Measurements from ENCODE around the gene GALNT5. TPM values are rescaled to one million over a fixed set of nuclear protein-coding genes. Genes with fewer than 3 reads are reported as not detected.

Gene GALNT5
- total RNA-seq, 1 experiment from 2014 or later = 6.8 TPM

DNA sequence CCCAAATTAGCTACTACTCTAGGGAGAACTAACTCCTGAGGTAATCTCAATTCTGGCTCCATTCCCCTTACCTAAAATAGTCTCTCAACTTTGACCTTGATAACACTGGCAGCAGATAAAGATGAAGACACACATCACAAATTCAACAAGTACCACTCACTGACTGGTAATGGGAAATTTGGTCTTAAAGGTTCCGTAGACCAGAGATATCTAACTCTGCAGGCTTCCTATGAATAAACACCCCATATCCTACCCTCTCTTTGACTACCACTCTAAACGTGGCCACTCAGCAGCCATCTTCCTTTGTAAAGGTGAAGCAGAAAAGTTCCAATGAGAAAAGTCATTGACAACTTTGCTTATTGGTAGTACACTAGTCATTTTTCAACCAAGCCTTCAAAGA, 38.6 kb upstream of the GALNT5 start:
- POLR2A ChIA-PET = no interaction called here
- Mint-ChIP-seq H3K9me3 (ENCODE audit: unreplicated experiment) (no peaks in the 10 kb centered on the region), H3K4me3 (ENCODE audit: unreplicated experiment) (no peak overlapping the region), H3K27me3 (ENCODE audit: insufficient read depth, unreplicated experiment) (no peaks in the 10 kb centered on the region), H3K36me3 (ENCODE audit: insufficient read depth, unreplicated experiment) (no peaks in the 10 kb centered on the region), H3K27ac (ENCODE audit: unreplicated experiment) (no peak overlapping the region), H3K4me1 (ENCODE audit: low read depth, unreplicated experiment) (no peaks in the 10 kb centered on the region)
- no peaks in the 10 kb centered on the region for H3K9me3 ChIP-seq
- no peaks in the 10 kb centered on the region for H3K36me3 ChIP-seq (ENCODE audit: control insufficient read depth, insufficient read depth, low read length)
- H3K4me1 ChIP-seq = no peaks in the 10 kb centered on the region
- TF ChIP-seq, protein P1, sequence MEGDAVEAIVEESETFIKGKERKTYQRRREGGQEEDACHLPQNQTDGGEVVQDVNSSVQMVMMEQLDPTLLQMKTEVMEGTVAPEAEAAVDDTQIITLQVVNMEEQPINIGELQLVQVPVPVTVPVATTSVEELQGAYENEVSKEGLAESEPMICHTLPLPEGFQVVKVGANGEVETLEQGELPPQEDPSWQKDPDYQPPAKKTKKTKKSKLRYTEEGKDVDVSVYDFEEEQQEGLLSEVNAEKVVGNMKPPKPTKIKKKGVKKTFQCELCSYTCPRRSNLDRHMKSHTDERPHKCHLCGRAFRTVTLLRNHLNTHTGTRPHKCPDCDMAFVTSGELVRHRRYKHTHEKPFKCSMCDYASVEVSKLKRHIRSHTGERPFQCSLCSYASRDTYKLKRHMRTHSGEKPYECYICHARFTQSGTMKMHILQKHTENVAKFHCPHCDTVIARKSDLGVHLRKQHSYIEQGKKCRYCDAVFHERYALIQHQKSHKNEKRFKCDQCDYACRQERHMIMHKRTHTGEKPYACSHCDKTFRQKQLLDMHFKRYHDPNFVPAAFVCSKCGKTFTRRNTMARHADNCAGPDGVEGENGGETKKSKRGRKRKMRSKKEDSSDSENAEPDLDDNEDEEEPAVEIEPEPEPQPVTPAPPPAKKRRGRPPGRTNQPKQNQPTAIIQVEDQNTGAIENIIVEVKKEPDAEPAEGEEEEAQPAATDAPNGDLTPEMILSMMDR (IDR thresholded peaks at IDR 0.05; ENCODE audit: insufficient read depth in 1 of 2, low read depth in 1 of 2, low read length in 1 of 2, severe bottlenecking in 1 of 2, unreplicated experiment in 1 of 2) = no peak
- H3K4me3 ChIP-seq (ENCODE audit: low read depth, low read length) = no peak overlapping the region
- no peaks in the 10 kb centered on the region for H3K27me3 ChIP-seq (replicated peaks; ENCODE audit: control insufficient read depth, insufficient read depth, low read length)
- no TSS peak for BruUV-seq (replicated peaks)
- DNase-seq = no peak
- intact Hi-C loops (cut with micrococcal nuclease; ENCODE audit: unreplicated experiment) = no loop called here
- CTCF ChIA-PET = no interaction called here

DNA sequence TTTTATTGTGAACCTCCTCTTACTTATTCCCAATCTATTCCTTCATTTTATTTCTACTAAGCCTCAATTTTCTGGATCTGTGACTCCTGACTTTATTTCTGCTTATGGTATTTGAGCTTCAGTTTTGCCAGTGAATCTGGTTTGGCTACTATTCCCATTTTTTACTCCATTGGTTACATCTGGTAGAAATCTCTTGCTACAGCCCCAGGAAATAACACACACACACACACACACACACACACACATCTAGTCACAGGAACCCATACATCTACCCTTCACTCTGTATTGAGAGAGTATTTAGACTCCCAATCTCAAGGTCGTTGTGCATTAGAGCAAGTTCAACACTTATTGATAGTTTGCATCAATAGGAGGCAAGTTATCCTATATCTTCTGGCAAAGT, 37.0 kb upstream of the GALNT5 start:
- TF ChIP-seq, protein P1 (IDR thresholded peaks at IDR 0.05; ENCODE audit: insufficient read depth in 1 of 2, low read depth in 1 of 2, low read length in 1 of 2, severe bottlenecking in 1 of 2, unreplicated experiment in 1 of 2) = no peak
- no TSS peak for BruUV-seq (replicated peaks)
- Histone ChIP-seq H3K9me3 (no peaks in the 10 kb centered on the region), H3K4me3 (ENCODE audit: low read depth, low read length) (no peak overlapping the region), H3K4me1 (no peaks in the 10 kb centered on the region), H3K27me3 (replicated peaks; ENCODE audit: control insufficient read depth, insufficient read depth, low read length) (no peaks in the 10 kb centered on the region), H3K36me3 (ENCODE audit: control insufficient read depth, insufficient read depth, low read length) (no peaks in the 10 kb centered on the region)
- ChIA-PET CTCF (no interaction called here), POLR2A (no interaction called here)
- no peak overlapping the region for H3K27ac Mint-ChIP-seq (ENCODE audit: unreplicated experiment)
- no peaks in the 10 kb centered on the region for H3K36me3 Mint-ChIP-seq (ENCODE audit: insufficient read depth, unreplicated experiment)
- no peak overlapping the region for H3K4me3 Mint-ChIP-seq (ENCODE audit: unreplicated experiment)
- no peaks in the 10 kb centered on the region for H3K4me1 Mint-ChIP-seq (ENCODE audit: low read depth, unreplicated experiment)
- H3K9me3 Mint-ChIP-seq (ENCODE audit: unreplicated experiment) = no peaks in the 10 kb centered on the region
- H3K27me3 Mint-ChIP-seq (ENCODE audit: insufficient read depth, unreplicated experiment) = no peaks in the 10 kb centered on the region
- DNase-seq = no peak
- intact Hi-C loops (cut with micrococcal nuclease; ENCODE audit: unreplicated experiment) = no loop called here

DNA sequence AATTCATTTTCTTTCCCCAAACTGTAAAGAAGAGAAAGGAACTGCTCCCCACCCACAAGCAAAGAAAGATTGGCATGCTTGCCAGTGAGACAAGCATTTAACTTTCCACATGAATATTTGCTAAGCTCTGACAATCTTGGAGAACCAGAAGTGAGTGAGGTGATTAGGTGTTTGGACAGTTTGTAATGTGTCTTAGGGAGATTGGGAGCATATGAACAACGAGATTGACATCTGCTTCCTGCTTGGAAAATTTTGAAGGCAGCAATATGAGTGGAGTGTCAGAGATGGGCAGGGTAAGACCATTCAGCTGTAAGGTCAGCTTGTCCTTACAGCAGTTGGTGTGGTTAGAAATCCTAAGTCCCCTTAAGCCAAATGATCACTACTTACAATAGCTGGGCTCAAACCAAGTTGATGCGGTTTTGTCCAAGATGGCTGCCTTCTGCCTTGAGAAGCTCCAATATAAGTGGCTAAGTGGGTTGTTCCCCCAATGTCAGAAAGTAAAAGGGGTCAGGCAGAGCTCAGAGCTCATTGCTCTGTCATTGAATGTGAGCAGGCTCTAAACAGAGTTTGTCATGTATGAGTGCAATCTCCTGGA, 36.0 kb upstream of the GALNT5 start:
- Histone ChIP-seq H3K4me3 (ENCODE audit: low read depth, low read length) (no peak overlapping the region), H3K27me3 (replicated peaks; ENCODE audit: control insufficient read depth, insufficient read depth, low read length) (no peaks in the 10 kb centered on the region), H3K36me3 (ENCODE audit: control insufficient read depth, insufficient read depth, low read length) (no peaks in the 10 kb centered on the region), H3K4me1 (no peaks in the 10 kb centered on the region), H3K9me3 (no peaks in the 10 kb centered on the region)
- TF ChIP-seq, protein P1 (IDR thresholded peaks at IDR 0.05; ENCODE audit: insufficient read depth in 1 of 2, low read depth in 1 of 2, low read length in 1 of 2, severe bottlenecking in 1 of 2, unreplicated experiment in 1 of 2) = no peak
- POLR2A ChIA-PET = no interaction called here
- intact Hi-C loops (cut with micrococcal nuclease; ENCODE audit: unreplicated experiment) = no loop called here
- DNase-seq = no peak
- Mint-ChIP-seq H3K27me3 (ENCODE audit: insufficient read depth, unreplicated experiment) (no peaks in the 10 kb centered on the region), H3K4me1 (ENCODE audit: low read depth, unreplicated experiment) (no peaks in the 10 kb centered on the region), H3K27ac (ENCODE audit: unreplicated experiment) (no peak overlapping the region), H3K4me3 (ENCODE audit: unreplicated experiment) (no peak overlapping the region), H3K9me3 (ENCODE audit: unreplicated experiment) (no peaks in the 10 kb centered on the region), H3K36me3 (ENCODE audit: insufficient read depth, unreplicated experiment) (no peaks in the 10 kb centered on the region)
- BruUV-seq (replicated peaks) = no TSS peak
- CTCF ChIA-PET = no interaction called here

Data from Caco-2 (cell line).